GM12801 (cell line): Measurements from ENCODE around the gene DLGAP1.

Source experiments
- TF ChIP-seq, protein P1 (sequence below): IDR thresholded peaks from one replicate; pipeline ENCODE4 v1.5.1; 2011; ENCODE audit warnings: control low read depth; ENCODE audit not compliant: insufficient read length; ENCODE audit errors: extremely low read depth

Gene DLGAP1

GRCh38 chr18:4233468-4233867, 221.6 kb downstream of the DLGAP1 start:
- TF ChIP-seq, protein P1, sequence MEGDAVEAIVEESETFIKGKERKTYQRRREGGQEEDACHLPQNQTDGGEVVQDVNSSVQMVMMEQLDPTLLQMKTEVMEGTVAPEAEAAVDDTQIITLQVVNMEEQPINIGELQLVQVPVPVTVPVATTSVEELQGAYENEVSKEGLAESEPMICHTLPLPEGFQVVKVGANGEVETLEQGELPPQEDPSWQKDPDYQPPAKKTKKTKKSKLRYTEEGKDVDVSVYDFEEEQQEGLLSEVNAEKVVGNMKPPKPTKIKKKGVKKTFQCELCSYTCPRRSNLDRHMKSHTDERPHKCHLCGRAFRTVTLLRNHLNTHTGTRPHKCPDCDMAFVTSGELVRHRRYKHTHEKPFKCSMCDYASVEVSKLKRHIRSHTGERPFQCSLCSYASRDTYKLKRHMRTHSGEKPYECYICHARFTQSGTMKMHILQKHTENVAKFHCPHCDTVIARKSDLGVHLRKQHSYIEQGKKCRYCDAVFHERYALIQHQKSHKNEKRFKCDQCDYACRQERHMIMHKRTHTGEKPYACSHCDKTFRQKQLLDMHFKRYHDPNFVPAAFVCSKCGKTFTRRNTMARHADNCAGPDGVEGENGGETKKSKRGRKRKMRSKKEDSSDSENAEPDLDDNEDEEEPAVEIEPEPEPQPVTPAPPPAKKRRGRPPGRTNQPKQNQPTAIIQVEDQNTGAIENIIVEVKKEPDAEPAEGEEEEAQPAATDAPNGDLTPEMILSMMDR: no peak

DNA sequence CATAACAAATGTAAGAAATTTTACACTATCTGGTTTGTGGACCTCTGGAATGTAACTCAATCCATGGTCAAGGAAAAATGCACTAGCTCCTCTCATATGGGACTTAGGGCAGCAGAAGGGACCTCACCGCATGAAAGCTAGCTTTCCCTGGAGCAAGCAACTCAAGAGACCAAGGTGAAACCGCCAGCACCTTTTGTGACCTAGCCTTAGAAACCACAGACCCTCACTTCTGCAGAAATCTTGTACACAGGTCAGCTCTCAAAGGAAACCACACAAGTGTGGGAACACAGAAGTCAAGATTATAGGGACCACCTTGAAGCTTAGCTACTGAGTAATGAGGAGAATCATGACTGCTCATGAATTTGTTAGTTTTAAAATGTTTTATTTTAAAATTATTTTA, 222.5 kb downstream of the DLGAP1 start:
- TF ChIP-seq, protein P1: no peak

- TF ChIP-seq, protein P1: no peak
Observed at GRCh38 chr18:4231260-4231659, 223.8 kb downstream of the DLGAP1 start.

DNA sequence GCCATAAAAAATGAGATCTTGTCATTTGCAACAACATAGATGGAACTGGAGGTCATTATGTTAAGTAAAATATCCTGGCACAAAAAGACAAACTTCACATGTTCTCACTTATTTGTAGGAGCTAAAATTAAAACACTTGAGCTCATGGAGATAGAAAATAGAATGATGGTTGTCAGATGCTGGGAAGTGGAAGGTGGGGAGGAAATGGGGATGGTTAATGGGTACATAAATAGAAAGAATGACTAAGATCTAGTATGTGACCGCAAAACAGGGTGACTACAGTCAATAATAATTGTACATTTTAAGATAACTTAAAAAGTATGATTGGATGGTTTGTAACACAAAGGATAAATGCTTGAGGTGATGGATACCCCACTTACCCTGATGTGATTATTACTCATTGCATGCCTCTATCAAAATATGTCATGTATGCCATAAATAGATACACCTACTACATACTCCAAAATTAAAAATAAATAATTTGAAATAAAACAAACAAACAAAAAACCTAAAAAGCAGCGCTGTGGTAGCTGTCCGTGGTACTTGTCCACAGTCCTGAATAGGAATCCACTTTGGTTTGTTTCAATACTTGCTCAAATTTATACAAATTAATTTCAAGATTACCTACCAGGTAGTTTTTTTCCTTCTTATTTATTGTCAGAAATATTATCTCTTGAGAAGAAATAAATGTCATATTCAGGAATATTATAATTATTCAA, 224.5 kb downstream of the DLGAP1 start:
- TF ChIP-seq, protein P1: no peak

DNA sequence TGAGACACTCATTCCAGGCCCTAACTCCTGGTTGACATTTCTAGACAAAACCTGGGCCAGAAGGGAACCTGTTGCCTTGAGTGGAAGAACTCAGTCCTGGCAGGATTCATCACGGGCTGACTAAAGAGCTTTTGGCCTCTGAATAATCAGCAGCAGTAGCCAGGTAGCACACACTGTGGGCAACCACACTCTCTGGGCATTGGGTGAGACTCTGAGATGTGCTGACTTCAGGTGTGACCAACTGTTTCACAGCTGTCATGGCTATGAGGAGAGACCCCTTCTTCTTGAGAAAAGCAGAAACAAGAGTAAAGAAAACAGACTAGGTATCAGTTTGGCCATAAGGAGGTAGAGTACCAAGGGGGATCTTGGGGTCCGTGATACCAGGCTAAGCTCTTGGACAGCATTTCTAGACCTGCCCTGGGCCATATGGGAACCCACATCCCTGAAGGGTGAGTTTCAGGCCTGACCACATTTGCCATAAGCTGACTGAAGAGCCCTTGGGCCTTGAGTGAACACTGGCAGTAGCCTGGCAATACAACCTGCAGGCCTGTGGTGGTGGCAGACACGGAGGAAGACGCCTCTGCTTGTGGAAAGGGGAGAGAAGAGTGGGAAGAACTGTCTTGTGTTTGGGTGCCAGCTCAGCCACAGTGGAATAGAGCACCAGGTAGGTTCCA, 230.9 kb downstream of the DLGAP1 start:
- TF ChIP-seq, protein P1: no peak

GRCh38 chr18:4211111-4211837, 243.8 kb downstream of the DLGAP1 start:
- TF ChIP-seq, protein P1: no peak

- TF ChIP-seq, protein P1: no peak
Observed at GRCh38 chr18:4208366-4208765, 246.7 kb downstream of the DLGAP1 start.
